Gastrocnemius medialis (tissue), 4 donors: ENCODE data around the gene TAMALIN. TPM values are rescaled to one million over a fixed set of nuclear protein-coding genes. Genes with fewer than 3 reads are reported as not detected.

Source experiments
- ATAC-seq, 2 donors: fragments of 150-250 bp; one replicate each; pipeline ENCODE4 v1.9.1; 2016
- DNase-seq, 2 donors: peaks; one replicate each; pipeline ENCODE4 v3.0.0-alpha.2; 2019
- H3K27ac ChIP-seq, 4 donors: fragments of 200-600 bp; sonication (generic); 1 replicate in 1 of 4; 2 replicates in 3 of 4; pipeline ENCODE4 v1.5.1; 2016 to 2018; ENCODE audit warnings: mild to moderate bottlenecking in 2 of 4, moderate library complexity in 1 of 4
- H3K27me3 ChIP-seq, 3 donors: fragments of 200-600 bp; sonication (generic) in 2 of 3; 1 replicate in 1 of 3; 2 replicates in 2 of 3; pipeline versions ENCODE4 v1.5.1 to v1.6.0; 2016 to 2019; ENCODE audit warnings: mild to moderate bottlenecking in 1 of 3, moderate library complexity in 1 of 3
- H3K36me3 ChIP-seq, 2 donors: fragments of 200-600 bp; sonication (generic) in 1 of 2; one replicate each; pipeline ENCODE4 v1.5.1; 2017 to 2018
- H3K4me1 ChIP-seq, 2 donors: fragments of 200-600 bp; sonication (generic) in 1 of 2; one replicate each; pipeline ENCODE4 v1.5.1; 2016 to 2017; ENCODE audit warnings: mild to moderate bottlenecking in 2 of 2
- H3K4me3 ChIP-seq, 4 donors: fragments of 200-600 bp; sonication (generic) in 3 of 4; 1 replicate in 1 of 4; 2 replicates in 3 of 4; pipeline ENCODE4 v1.5.1; 2016 to 2019; ENCODE audit warnings: mild to moderate bottlenecking in 2 of 4
- H3K9me3 ChIP-seq, 3 donors: fragments of 200-600 bp; sonication (generic) in 2 of 3; 1 replicate in 1 of 3; 2 replicates in 2 of 3; pipeline ENCODE4 v1.5.1; 2016 to 2019
- POLR2A ChIP-seq, 2 donors: fragments of 450-650 bp; IDR thresholded peaks; one replicate each; pipeline ENCODE4 v1.6.1; 2017; ENCODE audit warnings: antibody characterized with exemption in 2 of 2, mild to moderate bottlenecking in 2 of 2, moderate library complexity in 2 of 2
- in situ Hi-C, 4 donors: fragments of 200-750 bp; cut with MboI; loops; one replicate each; pipeline versions ENCODE4 v1.15.0 to v1.8.0; 2017; ENCODE audit warnings: low sequenced_read_pairs in 4 of 4
- intact Hi-C: fragments of 100-400 bp; cut with DNase I; formaldehyde crosslinking; loops from one replicate; pipeline ENCODE4 v1.15.1; 2023; ENCODE audit warnings: low total_unique reads
- total RNA-seq, 4 donors: library from RNA; depleted of rRNA; stranded (reverse); fragments of >200 nt; gene quantifications; one replicate each; pipeline versions ENCODE4 v1.1.0 to v1.2.3, GENCODE V29; 2016
- TF ChIP-seq, protein P1 (sequence below), 5 experiments: fragments of 450-650 bp in 3 of 5; fragments of 200-600 bp in 2 of 5; sonication (generic) in 2 of 5; IDR thresholded peaks in 4 of 5; conservative IDR thresholded peaks in 1 of 5; 1 replicate in 4 of 5; 2 replicates in 1 of 5; pipeline ENCODE4 v1.5.1; 2016 to 2019; ENCODE audit warnings: antibody characterized with exemption in 5 of 5, mild to moderate bottlenecking in 3 of 5, moderate library complexity in 3 of 5

TAMALIN gene
- total RNA-seq, 4 donors from 2014 or later: 9.3 to 14.9 (median 11.8) TPM

DNA sequence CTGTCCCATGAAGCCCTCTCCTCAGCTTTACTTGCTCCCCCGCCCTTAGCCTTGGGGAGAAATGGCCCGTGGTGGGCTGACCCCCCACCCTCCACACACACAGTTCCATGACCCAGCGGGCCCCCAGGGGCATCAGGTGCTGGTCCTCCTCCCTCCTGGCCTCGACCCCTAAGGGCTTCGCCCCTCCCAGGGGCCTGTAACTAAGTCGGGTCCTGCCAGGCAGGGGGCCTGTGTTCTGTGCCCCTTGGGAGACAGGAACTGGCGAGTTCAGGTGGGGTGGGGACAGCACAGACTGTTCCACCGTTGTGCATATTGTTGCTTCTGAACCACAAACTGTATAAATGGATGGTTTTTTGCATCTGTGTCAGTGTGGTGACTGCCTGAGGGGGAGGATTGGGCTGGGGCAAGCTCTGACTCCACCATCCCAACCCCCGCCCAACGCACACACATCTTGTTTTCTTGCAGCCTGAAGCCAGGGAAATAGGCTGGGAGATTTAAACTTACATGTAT lies 8.8 kb downstream of the TAMALIN start:
- TF ChIP-seq, protein P1, sequence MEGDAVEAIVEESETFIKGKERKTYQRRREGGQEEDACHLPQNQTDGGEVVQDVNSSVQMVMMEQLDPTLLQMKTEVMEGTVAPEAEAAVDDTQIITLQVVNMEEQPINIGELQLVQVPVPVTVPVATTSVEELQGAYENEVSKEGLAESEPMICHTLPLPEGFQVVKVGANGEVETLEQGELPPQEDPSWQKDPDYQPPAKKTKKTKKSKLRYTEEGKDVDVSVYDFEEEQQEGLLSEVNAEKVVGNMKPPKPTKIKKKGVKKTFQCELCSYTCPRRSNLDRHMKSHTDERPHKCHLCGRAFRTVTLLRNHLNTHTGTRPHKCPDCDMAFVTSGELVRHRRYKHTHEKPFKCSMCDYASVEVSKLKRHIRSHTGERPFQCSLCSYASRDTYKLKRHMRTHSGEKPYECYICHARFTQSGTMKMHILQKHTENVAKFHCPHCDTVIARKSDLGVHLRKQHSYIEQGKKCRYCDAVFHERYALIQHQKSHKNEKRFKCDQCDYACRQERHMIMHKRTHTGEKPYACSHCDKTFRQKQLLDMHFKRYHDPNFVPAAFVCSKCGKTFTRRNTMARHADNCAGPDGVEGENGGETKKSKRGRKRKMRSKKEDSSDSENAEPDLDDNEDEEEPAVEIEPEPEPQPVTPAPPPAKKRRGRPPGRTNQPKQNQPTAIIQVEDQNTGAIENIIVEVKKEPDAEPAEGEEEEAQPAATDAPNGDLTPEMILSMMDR (IDR thresholded peaks at IDR 0.05 in 4 of 5, conservative IDR thresholded peaks at IDR 0.05 in 1 of 5): no peak
- TF ChIP-seq POLR2A (IDR thresholded peaks at IDR 0.05): no peak
- peaks cover 0 to 7% of the 10 kb centered on the region in 2 donors for H3K4me1 ChIP-seq
- intact Hi-C loops: no loop called here
- no peaks in the 10 kb centered on the region for H3K9me3 ChIP-seq
- no peak overlapping the region for H3K27ac ChIP-seq
- in situ Hi-C loops: no loop called here
- no peak overlapping the region for H3K4me3 ChIP-seq
- H3K27me3 ChIP-seq: no peaks in the 10 kb centered on the region
- no peak for ATAC-seq
- DNase-seq: no peak
- no peaks in the 10 kb centered on the region for H3K36me3 ChIP-seq

DNA sequence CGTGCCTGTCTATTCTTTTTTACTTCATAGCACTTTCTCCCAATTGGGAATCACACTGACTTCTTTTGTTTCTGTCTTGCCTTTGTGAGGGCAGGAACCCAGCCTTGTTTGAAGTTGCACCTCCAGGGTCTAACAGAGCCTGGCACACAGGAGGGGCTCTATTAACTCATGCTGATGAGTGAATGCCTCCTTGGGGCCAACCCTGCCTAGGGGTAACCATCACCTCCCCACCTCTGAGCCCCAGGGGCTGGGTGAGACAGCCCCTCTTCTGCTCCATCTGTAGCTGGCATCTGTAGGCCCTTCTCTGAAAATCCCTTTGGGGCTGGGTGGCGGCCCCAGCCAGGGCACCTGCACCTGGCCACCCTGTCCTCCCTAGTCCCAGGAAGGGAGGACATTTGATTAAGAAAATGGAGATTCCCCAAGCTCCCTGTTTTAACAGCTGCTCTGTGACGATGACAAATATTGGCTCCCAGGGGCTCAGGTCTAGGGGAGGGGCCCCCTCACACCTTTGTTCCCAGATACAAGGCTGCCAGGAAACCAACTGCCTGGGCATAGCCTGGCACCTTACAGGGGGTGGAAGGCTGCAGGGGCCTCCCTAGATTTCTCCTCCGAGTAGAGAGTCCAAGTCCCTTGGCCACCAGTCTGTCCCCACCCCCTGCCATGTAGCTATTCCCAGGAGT lies 11.8 kb downstream of the TAMALIN start:
- intact Hi-C loops (no loop called here), in situ Hi-C loops (no loop called here)
- Histone ChIP-seq H3K4me1 (peaks cover 0 to 11% of the 10 kb centered on the region in 2 donors), H3K36me3 (no peaks in the 10 kb centered on the region), H3K9me3 (no peaks in the 10 kb centered on the region), H3K4me3 (no peak overlapping the region), H3K27me3 (no peaks in the 10 kb centered on the region), H3K27ac (no peak overlapping the region)
- TF ChIP-seq, protein P1 (IDR thresholded peaks at IDR 0.05 in 4 of 5, conservative IDR thresholded peaks at IDR 0.05 in 1 of 5): no peak
- no peak for TF ChIP-seq POLR2A (IDR thresholded peaks at IDR 0.05)
- DNase-seq (no peak), ATAC-seq (no peak)

DNA sequence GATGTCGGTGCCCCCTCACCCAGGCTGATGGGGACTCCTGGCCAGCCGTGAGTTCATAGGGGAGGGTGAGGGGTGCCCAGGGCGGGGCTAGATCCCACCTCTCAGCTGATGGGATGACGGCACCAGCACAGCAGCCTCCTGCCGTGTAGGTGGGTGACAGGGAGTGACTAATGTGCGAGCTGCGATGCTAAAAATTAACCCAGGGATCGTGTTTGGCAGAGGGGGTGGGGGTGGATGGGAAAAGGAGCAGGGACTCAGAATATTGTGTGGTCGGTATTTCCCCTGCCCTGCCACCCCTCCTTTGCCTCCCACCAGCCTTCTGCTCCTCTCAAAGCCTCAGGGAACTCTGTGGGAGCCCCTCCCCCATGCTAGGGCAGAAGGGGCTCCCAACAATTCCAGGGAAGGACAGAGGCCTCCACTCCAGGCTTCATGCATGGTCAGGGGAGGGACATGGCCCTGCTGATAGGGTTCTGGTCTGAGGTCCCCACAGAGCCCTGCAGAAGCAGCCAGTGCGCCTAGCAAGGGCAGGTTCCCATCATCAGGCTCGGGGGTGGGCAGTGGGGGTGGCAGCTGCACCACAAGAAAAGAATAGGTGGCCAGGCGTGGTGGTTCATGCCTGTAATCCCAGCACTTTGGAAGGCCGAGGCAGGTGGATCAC lies 12.5 kb downstream of the TAMALIN start:
- intact Hi-C loops: no loop called here
- no peak overlapping the region for H3K4me3 ChIP-seq
- ATAC-seq (no peak), DNase-seq (no peak)
- no peak for TF ChIP-seq POLR2A (IDR thresholded peaks at IDR 0.05)
- TF ChIP-seq, protein P1 (IDR thresholded peaks at IDR 0.05 in 4 of 5, conservative IDR thresholded peaks at IDR 0.05 in 1 of 5): no peak
- no peaks in the 10 kb centered on the region for H3K9me3 ChIP-seq
- H3K27ac ChIP-seq: no peak overlapping the region
- in situ Hi-C loops: no loop called here
- no peaks in the 10 kb centered on the region for H3K27me3 ChIP-seq
- H3K4me1 ChIP-seq: peaks cover 4 to 17% of the 10 kb centered on the region in 2 donors
- no peaks in the 10 kb centered on the region for H3K36me3 ChIP-seq

DNA sequence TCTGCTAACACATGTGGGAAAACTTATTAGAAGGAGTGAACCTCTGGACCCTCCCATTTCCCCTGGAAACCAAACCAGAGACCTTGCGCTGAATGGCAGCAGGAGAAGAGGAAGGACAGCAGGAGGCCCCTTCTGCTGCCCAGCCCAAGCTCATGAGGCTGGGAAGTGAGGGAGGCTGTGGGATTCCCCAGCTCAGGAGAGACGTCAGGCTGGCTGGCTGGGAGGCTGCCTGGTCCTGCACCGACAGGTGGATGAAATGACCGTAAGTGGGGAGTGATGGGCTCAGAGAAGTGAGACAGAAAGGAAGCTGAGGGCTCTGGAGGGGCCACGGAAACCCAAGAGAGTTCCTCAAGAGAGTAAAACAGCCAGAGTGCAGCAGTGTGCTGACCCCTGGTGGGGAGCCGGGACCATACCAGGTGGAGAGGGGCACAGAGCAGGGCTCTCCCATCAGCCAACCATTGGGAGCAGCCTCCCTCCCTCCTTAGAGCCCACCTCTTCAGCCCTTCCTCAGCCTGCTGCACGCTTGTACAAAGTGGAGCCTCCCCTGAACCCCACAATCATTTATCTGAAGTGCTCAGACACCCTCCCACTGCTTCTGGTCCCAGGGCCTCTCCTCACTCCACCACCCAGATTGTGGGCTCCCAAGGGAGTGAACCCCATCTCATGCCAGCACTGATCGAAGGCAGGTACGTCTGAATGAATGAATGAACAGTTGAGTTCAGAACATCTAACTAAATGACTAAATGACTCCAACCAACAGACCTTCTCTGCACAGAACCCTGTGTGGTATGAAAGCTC lies 14.0 kb downstream of the TAMALIN start:
- intact Hi-C loops (no loop called here), in situ Hi-C loops (loop anchor here in 1 of 4 donors (10.0 kb wide), 1 partner anchor 64 kb away; no protein-coding TSS in a partner anchor)

More for the DNA sequence above, 14.0 kb downstream of the TAMALIN start:
- Histone ChIP-seq H3K36me3 (no peaks in the 10 kb centered on the region), H3K4me1 (peaks cover 17 to 28% of the 10 kb centered on the region in 2 donors), H3K27me3 (no peaks in the 10 kb centered on the region), H3K4me3 (no peak overlapping the region), H3K27ac (no peak overlapping the region), H3K9me3 (no peaks in the 10 kb centered on the region)
- DNase-seq (no peak), ATAC-seq (no peak)
- TF ChIP-seq, protein P1 (IDR thresholded peaks at IDR 0.05 in 4 of 5, conservative IDR thresholded peaks at IDR 0.05 in 1 of 5): peak; percentile 15 to 57 (median 49)
- TF ChIP-seq POLR2A (IDR thresholded peaks at IDR 0.05): no peak
